MCF 10A (cell line): Measurements from ENCODE around the gene TBKBP1. TPM values are rescaled to one million over a fixed set of nuclear protein-coding genes. Genes with fewer than 3 reads are reported as not detected.

Experiments
- BruUV-seq: library from RNA; stranded (reverse); fragments of 400-500 nt; replicated peaks from 2 replicates; lab custom pipeline; 2021; lab: Mats Ljungman, UMichigan
- CTCF ChIA-PET: fragments of 300-600 bp; sonication (Branson Sonifier 250); formaldehyde crosslinking; extraction: SDS; loops from one replicate; lab custom pipeline; 2021; ENCODE audit warnings: antibody characterized with exemption, inconsistent platforms; lab: Yijun Ruan, JAX
- POLR2A ChIA-PET: fragments of 300-600, 350-650 bp; sonication (Branson Sonifier 250); formaldehyde crosslinking; extraction: SDS; loops from one replicate; lab custom pipeline; 2020; ENCODE audit warnings: antibody characterized with exemption, inconsistent platforms; lab: Yijun Ruan, JAX
- DNase-seq: peaks from one replicate; pipeline ENCODE4 v3.0.0-alpha.2; 2018; ENCODE audit not compliant: unreplicated experiment
- H3K27ac Mint-ChIP-seq: one replicate; pipeline ENCODE4 v1.8.0; 2022; ENCODE audit warnings: mild to moderate bottlenecking, low read depth, mixed read lengths; ENCODE audit not compliant: unreplicated experiment
- H3K27me3 Mint-ChIP-seq: one replicate; pipeline ENCODE4 v1.8.0; 2022; ENCODE audit warnings: mixed read lengths; ENCODE audit not compliant: insufficient read depth, unreplicated experiment
- H3K36me3 Mint-ChIP-seq: one replicate; pipeline ENCODE4 v1.8.0; 2022; ENCODE audit warnings: mild to moderate bottlenecking, moderate library complexity, mixed read lengths; ENCODE audit not compliant: insufficient read depth, unreplicated experiment
- H3K4me1 Mint-ChIP-seq: one replicate; pipeline ENCODE4 v1.8.0; 2022; ENCODE audit warnings: mixed read lengths; ENCODE audit not compliant: insufficient read depth, unreplicated experiment
- H3K4me3 Mint-ChIP-seq: one replicate; pipeline ENCODE4 v1.8.0; 2022; ENCODE audit warnings: mild to moderate bottlenecking, moderate library complexity, mixed read lengths; ENCODE audit not compliant: unreplicated experiment
- H3K9me3 Mint-ChIP-seq: one replicate; pipeline ENCODE4 v1.8.0; 2022; ENCODE audit warnings: mixed read lengths; ENCODE audit not compliant: unreplicated experiment
- intact Hi-C: fragments of 100-400 bp; cut with micrococcal nuclease; formaldehyde crosslinking; loops from 2 replicates; pipeline ENCODE4 v1.14.1; 2022
- total RNA-seq: library from RNA; stranded (reverse); gene quantifications from 2 replicates; pipeline ENCODE4 v1.2.3, GENCODE V29; 2022
- TF ChIP-seq, protein P1 (sequence below): fragments of 200-600 bp; IDR thresholded peaks from one replicate; pipeline ENCODE4 v1.8.0; 2022; ENCODE audit warnings: antibody characterized with exemption, mild to moderate bottlenecking; ENCODE audit not compliant: unreplicated experiment

Gene TBKBP1
- total RNA-seq, 1 experiment from 2014 or later: 0.40 TPM

DNA sequence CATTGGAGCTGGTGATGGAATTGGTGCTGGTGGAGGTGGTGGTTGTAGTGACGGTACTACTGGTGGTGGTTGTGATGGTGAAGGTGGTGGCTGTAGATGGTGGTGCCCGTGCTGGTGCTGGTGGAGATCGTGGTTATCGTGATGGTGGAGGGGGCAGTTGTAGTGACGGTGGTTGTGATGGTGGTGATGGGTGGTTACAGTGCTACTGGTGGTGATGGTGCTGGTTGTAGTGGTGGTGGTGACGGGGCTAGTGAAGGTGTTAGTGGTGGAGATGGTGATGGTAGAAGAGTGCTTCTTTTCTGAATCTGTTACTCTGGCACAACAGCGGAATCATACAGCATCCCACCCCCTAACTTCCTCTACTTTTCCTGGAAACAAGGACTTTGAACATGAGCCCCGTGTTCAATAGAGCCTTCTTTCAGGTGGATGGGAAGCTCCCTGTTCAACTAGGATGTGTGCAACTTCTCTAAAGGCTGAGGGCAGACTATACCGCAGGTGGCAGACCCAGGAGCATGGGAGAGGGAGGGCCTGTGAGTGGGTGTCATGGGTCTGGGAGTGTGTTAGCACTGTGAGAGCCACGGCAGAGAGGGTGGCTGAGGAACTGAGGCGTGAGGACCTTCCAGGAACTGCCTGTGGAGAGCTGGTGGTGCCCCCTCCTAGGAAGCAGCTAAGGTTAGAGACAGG lies 47.3 kb downstream of the TBKBP1 start:
- BruUV-seq: no TSS peak
- no peaks in the 10 kb centered on the region for H3K36me3 Mint-ChIP-seq
- ChIA-PET POLR2A (no interaction called here), CTCF (interaction anchor here (0.6 to 2.3 kb wide), 2 partner anchors 42 to 78 kb away, joined by 3 to 6 read pairs; no protein-coding TSS in a partner anchor)
- TF ChIP-seq, protein P1, sequence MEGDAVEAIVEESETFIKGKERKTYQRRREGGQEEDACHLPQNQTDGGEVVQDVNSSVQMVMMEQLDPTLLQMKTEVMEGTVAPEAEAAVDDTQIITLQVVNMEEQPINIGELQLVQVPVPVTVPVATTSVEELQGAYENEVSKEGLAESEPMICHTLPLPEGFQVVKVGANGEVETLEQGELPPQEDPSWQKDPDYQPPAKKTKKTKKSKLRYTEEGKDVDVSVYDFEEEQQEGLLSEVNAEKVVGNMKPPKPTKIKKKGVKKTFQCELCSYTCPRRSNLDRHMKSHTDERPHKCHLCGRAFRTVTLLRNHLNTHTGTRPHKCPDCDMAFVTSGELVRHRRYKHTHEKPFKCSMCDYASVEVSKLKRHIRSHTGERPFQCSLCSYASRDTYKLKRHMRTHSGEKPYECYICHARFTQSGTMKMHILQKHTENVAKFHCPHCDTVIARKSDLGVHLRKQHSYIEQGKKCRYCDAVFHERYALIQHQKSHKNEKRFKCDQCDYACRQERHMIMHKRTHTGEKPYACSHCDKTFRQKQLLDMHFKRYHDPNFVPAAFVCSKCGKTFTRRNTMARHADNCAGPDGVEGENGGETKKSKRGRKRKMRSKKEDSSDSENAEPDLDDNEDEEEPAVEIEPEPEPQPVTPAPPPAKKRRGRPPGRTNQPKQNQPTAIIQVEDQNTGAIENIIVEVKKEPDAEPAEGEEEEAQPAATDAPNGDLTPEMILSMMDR: no peak
- peaks cover 59% of the 10 kb centered on the region for H3K27me3 Mint-ChIP-seq
- DNase-seq: no peak
- no peaks in the 10 kb centered on the region for H3K4me1 Mint-ChIP-seq
- no peak overlapping the region for H3K27ac Mint-ChIP-seq
- intact Hi-C loops: no loop called here
- H3K4me3 Mint-ChIP-seq: no peak overlapping the region
- no peaks in the 10 kb centered on the region for H3K9me3 Mint-ChIP-seq

DNA sequence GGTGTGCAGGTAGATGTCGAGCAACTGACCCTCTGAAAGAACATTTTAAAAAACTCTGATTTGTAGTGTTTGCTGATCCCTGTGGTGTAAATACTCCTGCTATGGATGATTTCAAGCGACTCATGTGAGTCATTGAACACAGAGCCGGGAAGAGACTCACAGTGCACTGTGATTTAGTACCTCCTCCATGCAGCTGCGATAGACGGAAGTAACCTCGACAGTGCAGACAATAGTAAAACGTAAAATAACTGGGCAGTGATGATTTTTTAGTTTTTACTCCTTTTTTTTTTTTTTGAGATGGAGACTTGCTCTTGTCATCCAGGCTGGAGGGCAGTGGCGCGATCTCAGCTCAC lies 47.8 kb downstream of the TBKBP1 start:
- ChIA-PET POLR2A (no interaction called here), CTCF (interaction anchor here (0.6 to 2.3 kb wide), 3 partner anchors 43 to 78 kb away, joined by 3 to 6 read pairs (median 3); no protein-coding TSS in a partner anchor)
- TF ChIP-seq, protein P1: no peak
- Mint-ChIP-seq H3K36me3 (no peaks in the 10 kb centered on the region), H3K4me3 (no peak overlapping the region), H3K9me3 (no peaks in the 10 kb centered on the region), H3K27ac (no peak overlapping the region), H3K4me1 (no peaks in the 10 kb centered on the region), H3K27me3 (peaks cover 60% of the 10 kb centered on the region)
- no TSS peak for BruUV-seq
- intact Hi-C loops: no loop called here
- DNase-seq: no peak

DNA sequence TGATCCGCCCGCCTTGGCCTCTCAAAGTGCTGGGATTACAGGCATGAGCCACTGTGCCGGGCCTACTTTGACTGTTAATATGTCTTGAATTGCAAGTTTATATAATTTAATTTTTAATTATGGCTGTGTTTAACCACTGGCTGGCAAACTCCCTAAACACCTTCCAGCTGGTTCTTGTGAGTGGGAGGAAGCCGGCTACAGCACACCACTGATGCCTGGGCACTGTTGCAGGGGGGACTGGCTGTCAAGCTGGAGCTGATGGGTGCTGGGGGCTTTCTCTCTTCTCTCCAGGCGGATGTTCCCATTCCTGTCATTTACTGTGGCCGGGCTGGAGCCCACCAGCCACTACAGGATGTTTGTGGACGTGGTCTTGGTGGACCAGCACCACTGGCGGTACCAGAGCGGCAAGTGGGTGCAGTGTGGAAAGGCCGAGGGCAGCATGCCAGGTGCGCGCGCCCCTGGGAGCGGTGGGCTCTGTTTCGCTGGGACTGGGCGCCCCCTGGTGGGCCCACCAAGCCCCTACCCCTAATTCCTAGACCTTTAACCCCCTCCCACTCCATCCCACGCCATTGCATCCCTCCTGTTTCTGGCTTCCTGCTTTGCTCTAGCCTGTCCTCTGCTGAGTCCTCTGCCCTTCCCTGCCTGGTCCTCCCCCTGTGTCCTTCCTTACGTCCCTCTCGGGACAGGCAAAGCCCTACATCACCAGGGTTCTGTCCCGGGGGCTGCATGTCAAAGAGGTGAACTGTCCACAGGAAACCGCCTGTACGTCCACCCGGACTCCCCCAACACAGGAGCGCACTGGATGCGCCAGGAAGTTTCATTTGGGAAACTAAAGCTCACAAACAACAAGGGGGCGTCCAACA lies 48.6 kb downstream of the TBKBP1 start:
- BruUV-seq: no TSS peak
- TF ChIP-seq, protein P1: peak; percentile 28
- peaks cover 66% of the 10 kb centered on the region for H3K27me3 Mint-ChIP-seq

More for the DNA sequence above, 48.6 kb downstream of the TBKBP1 start:
- POLR2A ChIA-PET: interaction anchor here (0.6 kb wide), 1 partner anchor 115 kb away, joined by 3 read pairs; no protein-coding TSS in a partner anchor
- Mint-ChIP-seq H3K36me3 (no peaks in the 10 kb centered on the region), H3K9me3 (no peaks in the 10 kb centered on the region), H3K4me1 (no peaks in the 10 kb centered on the region), H3K27ac (no peak overlapping the region), H3K4me3 (no peak overlapping the region)
- CTCF ChIA-PET: interaction anchor here (0.7 to 2.3 kb wide), 2 partner anchors 43 to 45 kb away, joined by 3 to 6 read pairs; no protein-coding TSS in a partner anchor
- no peak for DNase-seq
- intact Hi-C loops: no loop called here
